ENCODE measurements around the gene SF3A2. TPM values are rescaled to one million over a fixed set of nuclear protein-coding genes. Genes with fewer than 3 reads are reported as not detected.

SF3A2 gene
- total RNA-seq, 1 donor from 2014 or later, result 14.4 TPM

GRCh38 chr19:2207991-2208860 is 28.4 kb upstream of the SF3A2 start:
- Histone ChIP-seq H3K9ac (no peak overlapping the region), H3K4me3 (no peak overlapping the region), H3K36me3 (no peaks in the 10 kb centered on the region), H3K4me2 (no peak overlapping the region), H3K9me3 (ENCODE audit: low read depth) (no peaks in the 10 kb centered on the region), H3K27me3 (no peaks in the 10 kb centered on the region), H3K4me1 (peaks cover 5% of the 10 kb centered on the region), H3K27ac (peak overlapping the region; percentile 29), H3F3A (ENCODE audit: low read depth) (no peaks in the 10 kb centered on the region), H4K20me1 (ENCODE audit: low read depth) (peaks cover 13% of the 10 kb centered on the region), H3K79me2 (ENCODE audit: low read depth) (no peaks in the 10 kb centered on the region), H2AFZ (replicated peaks) (no peak overlapping the region)
- Mint-ChIP-seq H3K4me3 (no peak overlapping the region), H3K27ac (no peak overlapping the region), H3K4me1 (no peaks in the 10 kb centered on the region), H3K9me3 (no peaks in the 10 kb centered on the region), H3K27me3 (ENCODE audit: insufficient read depth, low read depth) (peaks cover 14% of the 10 kb centered on the region), H3K36me3 (peaks cover 16% of the 10 kb centered on the region)
- DNase-seq (ENCODE audit: low spot score), result peak; percentile 83
- TF ChIP-seq EZH2phosphoT487 (IDR thresholded peaks at IDR 0.05), result no peak
- no peak for TF ChIP-seq EZH2 (IDR thresholded peaks at IDR 0.05)
- TF ChIP-seq CTCF (IDR thresholded peaks at IDR 0.05), result peak; percentile 33

- no peaks in the 10 kb centered on the region for H3K36me3 ChIP-seq
- no peaks in the 10 kb centered on the region for H3K4me1 Mint-ChIP-seq
These were observed 27.6 kb upstream of the SF3A2 start for GRCh38 chr19:2208975-2209374.

GRCh38 chr19:2209408-2209807 is 27.2 kb upstream of the SF3A2 start:
- Histone ChIP-seq H3K4me2 (no peak overlapping the region), H3K79me2 (ENCODE audit: low read depth) (no peaks in the 10 kb centered on the region), H3F3A (ENCODE audit: low read depth) (no peaks in the 10 kb centered on the region), H3K9me3 (ENCODE audit: low read depth) (no peaks in the 10 kb centered on the region), H3K4me1 (peaks cover 5% of the 10 kb centered on the region), H3K27ac (no peak overlapping the region), H4K20me1 (ENCODE audit: low read depth) (peaks cover 13% of the 10 kb centered on the region), H3K9ac (no peak overlapping the region), H2AFZ (replicated peaks) (no peak overlapping the region), H3K27me3 (no peaks in the 10 kb centered on the region), H3K36me3 (no peaks in the 10 kb centered on the region), H3K4me3 (no peak overlapping the region)
- no peak for TF ChIP-seq CTCF (IDR thresholded peaks at IDR 0.05)
- no peak for TF ChIP-seq EZH2phosphoT487 (IDR thresholded peaks at IDR 0.05)
- Mint-ChIP-seq H3K4me3 (no peak overlapping the region), H3K27me3 (ENCODE audit: insufficient read depth, low read depth) (peaks cover 11% of the 10 kb centered on the region), H3K36me3 (peaks cover 15% of the 10 kb centered on the region), H3K9me3 (no peaks in the 10 kb centered on the region), H3K4me1 (no peaks in the 10 kb centered on the region), H3K27ac (no peak overlapping the region)
- DNase-seq (ENCODE audit: low spot score), result no peak

More at GRCh38 chr19:2208975-2209374, 27.6 kb upstream of the SF3A2 start:
- no peak overlapping the region for H3K4me2 ChIP-seq
- Mint-ChIP-seq H3K9me3 (no peaks in the 10 kb centered on the region), H3K27me3 (ENCODE audit: insufficient read depth, low read depth) (peaks cover 13% of the 10 kb centered on the region), H3K27ac (no peak overlapping the region), H3K36me3 (peaks cover 17% of the 10 kb centered on the region), H3K4me3 (no peak overlapping the region)
- H3K27me3 ChIP-seq, result no peaks in the 10 kb centered on the region
- H2AFZ ChIP-seq (replicated peaks), result no peak overlapping the region
- peaks cover 13% of the 10 kb centered on the region for H4K20me1 ChIP-seq (ENCODE audit: low read depth)
- H3K4me1 ChIP-seq, result peaks cover 5% of the 10 kb centered on the region
- H3K4me3 ChIP-seq, result no peak overlapping the region
- no peak for DNase-seq (ENCODE audit: low spot score)
- no peaks in the 10 kb centered on the region for H3K79me2 ChIP-seq (ENCODE audit: low read depth)
- H3K27ac ChIP-seq, result no peak overlapping the region
- TF ChIP-seq CTCF (IDR thresholded peaks at IDR 0.05), result no peak
- TF ChIP-seq EZH2phosphoT487 (IDR thresholded peaks at IDR 0.05), result no peak
- no peak for TF ChIP-seq EZH2 (IDR thresholded peaks at IDR 0.05)
- no peak overlapping the region for H3K9ac ChIP-seq
- H3K9me3 ChIP-seq (ENCODE audit: low read depth), result no peaks in the 10 kb centered on the region
- H3F3A ChIP-seq (ENCODE audit: low read depth), result no peaks in the 10 kb centered on the region
